ENCODE data around the gene LAMC1. TPM values are rescaled to one million over a fixed set of nuclear protein-coding genes. Genes with fewer than 3 reads are reported as not detected.

The LAMC1 gene
- total and polyA plus RNA-seq, 10 of the 15 experiments (the other 5 are each of a cell fraction or from before 2014, with no cell fraction given), result 4.6 to 51.4 (median 25.6) TPM

DNA sequence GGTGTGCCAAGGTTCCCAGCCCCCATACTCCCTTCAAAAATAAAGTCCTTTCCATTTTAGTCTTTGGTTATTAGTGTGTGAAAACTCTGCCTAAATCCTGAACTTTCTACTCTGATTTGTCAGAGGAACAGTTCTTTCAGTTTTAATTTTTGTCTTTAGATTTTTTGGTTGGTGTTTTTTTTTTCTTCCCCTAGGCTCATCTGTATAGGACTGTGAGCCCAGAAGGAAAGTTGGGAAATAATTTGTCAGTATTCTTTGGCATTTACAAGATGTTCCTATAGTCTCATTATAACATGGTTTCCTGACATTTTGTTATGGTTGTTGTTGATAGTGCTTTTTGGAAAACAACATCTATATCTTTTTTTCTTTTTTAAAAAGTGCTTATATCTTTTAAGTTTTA is 38.0 kb downstream of the LAMC1 start:
- in situ Hi-C loops (cut with MboI) (no loop called here), intact Hi-C loops (cut with micrococcal nuclease; ENCODE audit: unreplicated experiment) (no loop called here)
- Histone ChIP-seq H3K4me1 (ENCODE audit: control insufficient read depth, insufficient read depth, low read length) (peaks cover 14% of the 10 kb centered on the region), H4K20me1 (ENCODE audit: control insufficient read depth, insufficient read depth) (no peaks in the 10 kb centered on the region), H3K4me3 (no peak overlapping the region), H2AFZ (ENCODE audit: control insufficient read depth, low read depth, low read length) (no peak overlapping the region), H3K79me2 (ENCODE audit: control insufficient read depth, insufficient read depth, low read length) (no peaks in the 10 kb centered on the region; the same call in 1 of the 2 replicates), H3K27ac (ENCODE audit: control insufficient read depth, insufficient read depth) (no peak overlapping the region), H3K9me3 (replicated peaks; ENCODE audit: control insufficient read depth, insufficient read depth, low read length) (no peaks in the 10 kb centered on the region; the same call in 2 of the 3 replicates), H3K4me2 (ENCODE audit: control insufficient read depth, insufficient read depth) (peak overlapping the region; percentile 3; the same call in 1 of the 2 replicates), H3K27me3 (replicated peaks in 1 of 2; ENCODE audit: control insufficient read depth in 2 of 2, insufficient read depth in 2 of 2, low read length in 1 of 2) (no peaks in the 10 kb centered on the region), H3K36me3 (ENCODE audit: control insufficient read depth in 2 of 2, insufficient read depth in 2 of 2, low read length in 1 of 2) (no peaks in the 10 kb centered on the region), H3K9ac (ENCODE audit: control insufficient read depth, insufficient read depth, low read length) (no peak overlapping the region)
- RAD21 ChIA-PET (ENCODE audit: unreplicated experiment), result no interaction called here
- BruUV-seq (replicated peaks), result no TSS peak
- DNase-seq (ENCODE audit: low read depth, low spot score), result no peak
- TF ChIP-seq RUNX3 (IDR thresholded peaks at IDR 0.05; ENCODE audit: low read length) (no peak), IRF4 (IDR thresholded peaks at IDR 0.05; ENCODE audit: low read depth, low read length) (no peak), FOXM1 (IDR thresholded peaks at IDR 0.05; ENCODE audit: low read depth, low read length) (no peak), SIX5 (IDR thresholded peaks at IDR 0.05; ENCODE audit: low read depth, low read length, severe bottlenecking) (no peak), CHD1 (IDR thresholded peaks at IDR 0.05; ENCODE audit: low read depth, low read length) (no peak)
- TF ChIP-seq, protein P1, sequence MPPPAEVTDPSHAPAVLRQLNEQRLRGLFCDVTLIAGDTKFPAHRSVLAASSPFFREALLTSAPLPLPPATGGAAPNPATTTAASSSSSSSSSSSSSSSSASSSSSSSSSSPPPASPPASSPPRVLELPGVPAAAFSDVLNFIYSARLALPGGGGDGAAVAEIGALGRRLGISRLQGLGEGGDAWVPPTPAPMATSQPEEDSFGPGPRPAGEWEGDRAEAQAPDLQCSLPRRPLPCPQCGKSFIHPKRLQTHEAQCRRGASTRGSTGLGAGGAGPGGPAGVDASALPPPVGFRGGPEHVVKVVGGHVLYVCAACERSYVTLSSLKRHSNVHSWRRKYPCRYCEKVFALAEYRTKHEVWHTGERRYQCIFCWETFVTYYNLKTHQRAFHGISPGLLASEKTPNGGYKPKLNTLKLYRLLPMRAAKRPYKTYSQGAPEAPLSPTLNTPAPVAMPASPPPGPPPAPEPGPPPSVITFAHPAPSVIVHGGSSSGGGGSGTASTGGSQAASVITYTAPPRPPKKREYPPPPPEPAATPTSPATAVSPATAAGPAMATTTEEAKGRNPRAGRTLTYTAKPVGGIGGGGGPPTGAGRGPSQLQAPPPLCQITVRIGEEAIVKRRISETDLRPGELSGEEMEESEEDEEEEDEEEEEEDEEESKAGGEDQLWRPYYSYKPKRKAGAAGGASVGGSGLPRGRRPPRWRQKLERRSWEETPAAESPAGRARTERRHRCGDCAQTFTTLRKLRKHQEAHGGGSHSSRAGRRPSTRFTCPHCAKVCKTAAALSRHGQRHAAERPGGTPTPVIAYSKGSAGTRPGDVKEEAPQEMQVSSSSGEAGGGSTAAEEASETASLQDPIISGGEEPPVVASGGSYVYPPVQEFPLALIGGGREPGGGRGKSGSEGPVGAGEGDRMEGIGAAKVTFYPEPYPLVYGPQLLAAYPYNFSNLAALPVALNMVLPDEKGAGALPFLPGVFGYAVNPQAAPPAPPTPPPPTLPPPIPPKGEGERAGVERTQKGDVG (CRISPR knock-in tag; IDR thresholded peaks at IDR 0.05), result no peak
- TF ChIP-seq, protein P2, sequence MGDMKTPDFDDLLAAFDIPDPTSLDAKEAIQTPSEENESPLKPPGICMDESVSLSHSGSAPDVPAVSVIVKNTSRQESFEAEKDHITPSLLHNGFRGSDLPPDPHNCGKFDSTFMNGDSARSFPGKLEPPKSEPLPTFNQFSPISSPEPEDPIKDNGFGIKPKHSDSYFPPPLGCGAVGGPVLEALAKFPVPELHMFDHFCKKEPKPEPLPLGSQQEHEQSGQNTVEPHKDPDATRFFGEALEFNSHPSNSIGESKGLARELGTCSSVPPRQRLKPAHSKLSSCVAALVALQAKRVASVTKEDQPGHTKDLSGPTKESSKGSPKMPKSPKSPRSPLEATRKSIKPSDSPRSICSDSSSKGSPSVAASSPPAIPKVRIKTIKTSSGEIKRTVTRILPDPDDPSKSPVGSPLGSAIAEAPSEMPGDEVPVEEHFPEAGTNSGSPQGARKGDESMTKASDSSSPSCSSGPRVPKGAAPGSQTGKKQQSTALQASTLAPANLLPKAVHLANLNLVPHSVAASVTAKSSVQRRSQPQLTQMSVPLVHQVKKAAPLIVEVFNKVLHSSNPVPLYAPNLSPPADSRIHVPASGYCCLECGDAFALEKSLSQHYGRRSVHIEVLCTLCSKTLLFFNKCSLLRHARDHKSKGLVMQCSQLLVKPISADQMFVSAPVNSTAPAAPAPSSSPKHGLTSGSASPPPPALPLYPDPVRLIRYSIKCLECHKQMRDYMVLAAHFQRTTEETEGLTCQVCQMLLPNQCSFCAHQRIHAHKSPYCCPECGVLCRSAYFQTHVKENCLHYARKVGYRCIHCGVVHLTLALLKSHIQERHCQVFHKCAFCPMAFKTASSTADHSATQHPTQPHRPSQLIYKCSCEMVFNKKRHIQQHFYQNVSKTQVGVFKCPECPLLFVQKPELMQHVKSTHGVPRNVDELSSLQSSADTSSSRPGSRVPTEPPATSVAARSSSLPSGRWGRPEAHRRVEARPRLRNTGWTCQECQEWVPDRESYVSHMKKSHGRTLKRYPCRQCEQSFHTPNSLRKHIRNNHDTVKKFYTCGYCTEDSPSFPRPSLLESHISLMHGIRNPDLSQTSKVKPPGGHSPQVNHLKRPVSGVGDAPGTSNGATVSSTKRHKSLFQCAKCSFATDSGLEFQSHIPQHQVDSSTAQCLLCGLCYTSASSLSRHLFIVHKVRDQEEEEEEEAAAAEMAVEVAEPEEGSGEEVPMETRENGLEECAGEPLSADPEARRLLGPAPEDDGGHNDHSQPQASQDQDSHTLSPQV (IDR thresholded peaks at IDR 0.05), result no peak
- TF ChIP-seq, protein P3, sequence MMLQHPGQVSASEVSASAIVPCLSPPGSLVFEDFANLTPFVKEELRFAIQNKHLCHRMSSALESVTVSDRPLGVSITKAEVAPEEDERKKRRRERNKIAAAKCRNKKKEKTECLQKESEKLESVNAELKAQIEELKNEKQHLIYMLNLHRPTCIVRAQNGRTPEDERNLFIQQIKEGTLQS (IDR thresholded peaks at IDR 0.05; ENCODE audit: borderline replicate concordance, extremely low read depth, low read depth, low read length), result no peak
- CTCF ChIA-PET, result interaction anchor here (3.1 kb wide), 1 partner anchor 9 kb away, joined by 18 read pairs; no protein-coding TSS in a partner anchor
- ATAC-seq, result no peak
- SMC1A ChIA-PET (ENCODE audit: uncharacterized antibody, unreplicated experiment), result interaction anchor here (1.6 kb wide), 1 partner anchor 10 kb away, joined by 4 read pairs; no protein-coding TSS in a partner anchor
- POLR2A ChIA-PET, result no interaction called here
- no peak for FAIRE-seq
